Measurements from ENCODE around the gene STON2. TPM values are rescaled to one million over a fixed set of nuclear protein-coding genes. Genes with fewer than 3 reads are reported as not detected.

Gene STON2
- total RNA-seq, 1 experiment from 2014 or later: 8.6 TPM

GRCh38 chr14:81390696-81391095, 9.4 kb downstream of the STON2 start:
- H3K27me3 ChIP-seq (replicated peaks; ENCODE audit: insufficient read depth, low read depth, low read length, poor library complexity): no peaks in the 10 kb centered on the region
- TF ChIP-seq EZH2 (IDR thresholded peaks at IDR 0.05; ENCODE audit: borderline replicate concordance, low read depth, low read length, poor library complexity, severe bottlenecking): no peak
- no peak for TF ChIP-seq CTCF (conservative IDR thresholded peaks at IDR 0.05; ENCODE audit: low read depth, low read length)
- no peak overlapping the region for H3K4me3 ChIP-seq (ENCODE audit: low read depth, low read length, poor library complexity, severe bottlenecking)
- H3K27ac ChIP-seq (ENCODE audit: low read depth, low read length, poor library complexity, severe bottlenecking): no peak overlapping the region
- BruUV-seq (replicated peaks): no TSS peak
- intact Hi-C loops (cut with micrococcal nuclease; ENCODE audit: unreplicated experiment): no loop called here
- peak; percentile 39 for DNase-seq (ENCODE audit: low spot score)
- H3K9me3 ChIP-seq (ENCODE audit: low read depth, low read length, poor library complexity, severe bottlenecking): no peaks in the 10 kb centered on the region
- POLR2A ChIA-PET (ENCODE audit: low non-redundant PET): interaction anchor here (0.7 kb wide), 1 partner anchor 46 kb away, joined by 3 read pairs; no protein-coding TSS in a partner anchor
- no peaks in the 10 kb centered on the region for H3K36me3 ChIP-seq (ENCODE audit: insufficient read depth, low read length, poor library complexity, severe bottlenecking)
- no peaks in the 10 kb centered on the region for H3K4me1 ChIP-seq (ENCODE audit: insufficient read depth, low read length, poor library complexity, severe bottlenecking)
- CTCF ChIA-PET: no interaction called here

DNA sequence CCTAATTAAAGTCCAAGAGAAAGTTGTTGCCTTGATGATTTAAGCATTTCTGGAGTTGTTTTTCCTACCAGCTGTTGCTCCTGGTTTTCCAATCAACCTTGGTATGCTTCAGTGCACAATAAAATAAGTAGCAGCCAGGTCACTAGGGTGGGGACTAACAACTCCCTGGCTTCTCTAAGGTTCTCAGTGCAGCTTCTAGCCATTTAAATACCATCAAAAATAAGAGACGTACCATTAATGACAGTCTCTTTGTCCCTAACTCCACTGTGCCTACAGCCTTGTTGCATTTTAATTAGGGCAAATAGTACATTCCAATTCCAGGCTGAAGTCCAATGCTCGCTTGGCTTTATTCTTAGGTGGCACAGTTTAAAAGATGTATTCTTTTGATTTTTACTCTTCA, 11.8 kb downstream of the STON2 start:
- peaks cover 4% of the 10 kb centered on the region for H3K4me1 ChIP-seq (ENCODE audit: insufficient read depth, low read length, poor library complexity, severe bottlenecking)
- DNase-seq (ENCODE audit: low spot score): no peak
- BruUV-seq (replicated peaks): no TSS peak
- no peaks in the 10 kb centered on the region for H3K36me3 ChIP-seq (ENCODE audit: insufficient read depth, low read length, poor library complexity, severe bottlenecking)
- POLR2A ChIA-PET (ENCODE audit: low non-redundant PET): no interaction called here
- H3K27me3 ChIP-seq (replicated peaks; ENCODE audit: insufficient read depth, low read depth, low read length, poor library complexity): no peaks in the 10 kb centered on the region
- TF ChIP-seq EZH2 (IDR thresholded peaks at IDR 0.05; ENCODE audit: borderline replicate concordance, low read depth, low read length, poor library complexity, severe bottlenecking) (no peak), CTCF (conservative IDR thresholded peaks at IDR 0.05; ENCODE audit: low read depth, low read length) (no peak)
- H3K9me3 ChIP-seq (ENCODE audit: low read depth, low read length, poor library complexity, severe bottlenecking): no peaks in the 10 kb centered on the region
- H3K4me3 ChIP-seq (ENCODE audit: low read depth, low read length, poor library complexity, severe bottlenecking): no peak overlapping the region
- intact Hi-C loops (cut with micrococcal nuclease; ENCODE audit: unreplicated experiment): no loop called here
- CTCF ChIA-PET: no interaction called here
- H3K27ac ChIP-seq (ENCODE audit: low read depth, low read length, poor library complexity, severe bottlenecking): no peak overlapping the region

DNA sequence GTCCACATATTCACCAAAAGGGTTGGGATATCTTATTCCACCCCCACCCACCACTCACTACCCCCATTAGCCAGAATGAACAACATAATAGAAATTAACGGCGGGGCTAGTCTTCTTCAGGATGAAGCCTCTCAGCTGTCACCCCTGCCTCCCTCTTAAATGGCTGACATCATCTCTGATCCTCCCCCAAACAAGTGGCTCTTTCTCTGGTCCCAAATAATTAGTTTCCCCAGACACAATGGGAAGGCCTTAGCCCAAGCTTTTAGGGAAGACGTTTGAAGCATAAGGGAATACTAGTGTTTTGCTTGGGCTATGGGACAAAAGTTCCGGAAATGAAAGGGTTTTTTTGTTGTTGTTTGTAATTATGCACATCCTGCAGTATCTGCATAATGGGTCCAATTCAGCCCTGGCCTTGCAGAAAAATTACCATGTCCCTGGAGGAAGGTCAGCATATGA, 13.8 kb downstream of the STON2 start:
- ChIA-PET CTCF (no interaction called here), POLR2A (ENCODE audit: low non-redundant PET) (no interaction called here)
- no peak overlapping the region for H3K27ac ChIP-seq (ENCODE audit: low read depth, low read length, poor library complexity, severe bottlenecking)
- H3K4me1 ChIP-seq (ENCODE audit: insufficient read depth, low read length, poor library complexity, severe bottlenecking): peaks cover 4% of the 10 kb centered on the region
- H3K9me3 ChIP-seq (ENCODE audit: low read depth, low read length, poor library complexity, severe bottlenecking): no peaks in the 10 kb centered on the region
- BruUV-seq (replicated peaks): no TSS peak
- no peaks in the 10 kb centered on the region for H3K27me3 ChIP-seq (replicated peaks; ENCODE audit: insufficient read depth, low read depth, low read length, poor library complexity)
- no peak overlapping the region for H3K4me3 ChIP-seq (ENCODE audit: low read depth, low read length, poor library complexity, severe bottlenecking)
- DNase-seq (ENCODE audit: low spot score): peak; percentile 39
- TF ChIP-seq EZH2 (IDR thresholded peaks at IDR 0.05; ENCODE audit: borderline replicate concordance, low read depth, low read length, poor library complexity, severe bottlenecking) (no peak), CTCF (conservative IDR thresholded peaks at IDR 0.05; ENCODE audit: low read depth, low read length) (no peak)
- intact Hi-C loops (cut with micrococcal nuclease; ENCODE audit: unreplicated experiment): no loop called here
- H3K36me3 ChIP-seq (ENCODE audit: insufficient read depth, low read length, poor library complexity, severe bottlenecking): no peaks in the 10 kb centered on the region

All from A673 (cell line).